NCI-H146 treated with DMSO at 0.1 percent for 48 hours (cell line): ENCODE measurements around the gene LAP3.
A peak's percentile ranks its signal among the peaks of the same experiment; 100 is the strongest.

ENCODE experiments used
- DNase-seq: peaks from one replicate; lab custom pipeline; 2025; ENCODE audit not compliant: unreplicated experiment; lab: John Stamatoyannopoulos, UW

The LAP3 gene

DNA sequence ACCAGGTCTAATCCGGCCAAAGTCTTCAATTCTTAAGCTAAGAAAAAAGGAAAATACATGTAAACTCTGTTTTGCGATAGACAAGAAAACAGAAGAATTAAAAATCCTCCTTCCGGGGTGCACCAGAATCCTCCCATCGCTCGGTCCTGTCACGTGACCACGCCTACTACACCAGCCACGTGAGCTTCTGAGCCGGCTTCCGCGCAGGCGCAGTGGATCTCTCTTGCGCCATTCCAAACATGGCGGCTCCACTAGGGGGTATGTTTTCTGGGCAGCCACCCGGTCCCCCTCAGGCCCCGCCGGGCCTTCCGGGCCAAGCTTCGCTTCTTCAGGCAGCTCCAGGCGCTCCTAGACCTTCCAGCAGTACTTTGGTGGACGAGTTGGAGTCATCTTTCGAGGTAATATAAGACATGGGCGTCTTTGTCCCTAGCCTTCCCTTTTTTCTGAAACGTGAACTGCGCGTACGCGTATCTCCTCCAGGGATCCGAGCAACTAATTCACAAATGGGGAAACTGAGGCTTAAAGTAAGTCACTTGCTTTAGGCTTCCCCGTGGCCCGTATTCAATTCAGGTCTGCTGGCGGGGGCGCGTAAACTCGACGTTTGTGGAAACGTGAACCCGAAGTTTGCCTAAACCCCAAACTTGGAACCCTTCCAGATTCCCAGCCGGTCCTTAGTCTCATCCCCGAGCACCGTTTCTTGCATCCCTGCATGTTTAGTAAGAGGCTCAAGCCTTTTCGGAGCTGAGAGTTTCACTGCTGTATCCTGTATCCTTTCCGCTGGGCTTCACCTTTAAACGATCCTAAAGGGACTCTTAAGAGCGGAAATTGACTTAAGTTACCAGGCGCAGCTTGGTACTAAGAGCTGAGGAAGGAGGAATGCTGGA is 37.7 kb downstream of the LAP3 start, which contains the start of gene MED28:
TSS of gene MED28 (plus strand) at position 226 of the 884 bp plus-strand sequence. CDS start at position 240, 14 bp downstream.
- peak; percentile 84 for DNase-seq

DNA sequence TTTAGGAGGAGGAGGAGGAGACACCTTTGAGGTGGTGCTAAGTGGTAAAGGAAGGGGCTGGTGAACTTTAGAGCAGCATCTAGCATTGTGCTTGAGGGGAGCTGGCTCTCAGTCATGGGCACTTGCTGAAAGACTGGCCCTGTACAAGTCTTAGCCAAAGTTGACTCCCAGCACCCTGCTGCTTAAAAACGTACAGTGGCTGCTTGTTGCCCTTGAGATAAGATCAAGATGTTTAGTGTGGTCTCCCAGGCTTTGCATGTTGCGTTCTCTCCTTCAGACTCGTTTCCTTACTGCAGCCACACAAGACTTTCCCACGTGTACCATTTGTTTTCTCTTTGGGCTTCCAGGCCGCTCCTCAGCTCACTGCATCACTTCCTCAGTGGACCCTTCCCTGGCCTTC is 39.3 kb downstream of the LAP3 start:
- DNase-seq = no peak

DNA sequence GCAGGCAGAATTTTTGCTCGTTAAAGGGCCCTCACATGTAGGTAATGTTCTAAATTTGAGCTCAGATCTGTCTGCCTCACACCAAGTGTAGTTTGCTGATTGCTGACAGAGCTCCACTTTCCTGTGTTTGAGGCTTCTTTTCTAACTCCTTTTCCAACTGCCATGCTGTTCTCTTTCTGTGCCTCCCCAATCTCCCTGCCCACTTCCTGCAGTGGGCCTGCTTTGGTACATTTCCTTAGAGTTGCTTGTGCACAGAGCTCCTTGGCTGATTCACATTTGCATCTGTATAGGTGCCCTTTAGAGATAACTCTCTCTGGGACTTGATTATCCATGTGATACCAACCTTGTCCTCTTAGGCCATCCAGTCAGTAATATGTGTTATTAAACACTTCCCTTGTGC is 41.9 kb downstream of the LAP3 start:
- no peak for DNase-seq

DNA sequence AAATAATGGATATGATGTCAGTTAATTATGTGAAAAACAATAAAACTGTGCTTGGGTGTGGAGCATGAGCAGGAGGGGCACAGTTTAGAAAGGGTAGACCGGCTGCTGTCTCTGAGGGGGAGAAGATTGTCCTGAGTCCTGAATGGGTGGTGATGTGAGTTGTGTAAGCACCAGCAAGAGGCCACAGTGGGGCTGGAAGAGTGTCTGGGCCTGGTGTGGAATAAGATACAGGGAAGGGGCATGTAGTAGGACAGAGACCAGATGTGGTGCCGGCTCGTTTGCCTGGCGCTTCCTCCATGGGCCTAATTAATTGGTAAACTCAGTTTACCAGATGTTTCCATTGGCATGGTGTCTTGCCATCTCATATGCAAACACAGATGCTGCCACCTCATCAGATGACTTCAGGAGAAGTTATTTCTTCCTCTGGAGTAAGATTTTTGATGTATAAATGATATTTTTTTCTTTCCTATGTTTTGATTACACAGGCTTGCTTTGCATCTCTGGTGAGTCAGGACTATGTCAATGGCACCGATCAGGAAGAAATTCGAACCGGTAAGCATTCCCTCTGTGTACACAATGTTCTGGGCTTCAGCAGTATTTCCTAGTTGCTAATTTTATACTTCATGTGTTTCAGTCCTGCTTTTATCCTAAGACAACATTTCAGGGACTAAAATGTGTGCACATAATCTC is 42.6 kb downstream of the LAP3 start:
- DNase-seq = no peak

DNA sequence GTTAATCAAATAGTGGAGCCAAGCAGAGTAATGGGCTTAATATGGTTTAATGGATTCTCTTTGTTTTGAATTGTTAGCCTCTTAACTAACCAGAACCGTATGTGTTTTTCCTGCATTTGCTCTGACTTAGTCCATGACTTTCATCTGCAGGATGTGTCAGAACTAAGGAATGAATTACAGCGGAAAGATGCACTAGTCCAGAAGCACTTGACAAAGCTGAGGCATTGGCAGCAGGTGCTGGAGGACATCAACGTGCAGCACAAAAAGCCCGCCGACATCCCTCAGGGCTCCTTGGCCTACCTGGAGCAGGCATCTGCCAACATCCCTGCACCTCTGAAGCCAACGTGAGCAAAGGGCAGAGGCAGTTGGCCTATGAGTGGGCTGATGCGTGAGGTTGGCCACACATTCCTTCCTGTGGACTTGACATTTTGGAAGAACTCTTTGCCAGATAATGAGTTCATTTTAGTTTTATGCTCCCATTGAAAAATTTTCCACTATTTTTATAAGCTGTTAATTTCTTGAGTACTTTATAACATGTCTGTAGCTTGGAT is 46.5 kb downstream of the LAP3 start:
- DNase-seq = no peak

DNA sequence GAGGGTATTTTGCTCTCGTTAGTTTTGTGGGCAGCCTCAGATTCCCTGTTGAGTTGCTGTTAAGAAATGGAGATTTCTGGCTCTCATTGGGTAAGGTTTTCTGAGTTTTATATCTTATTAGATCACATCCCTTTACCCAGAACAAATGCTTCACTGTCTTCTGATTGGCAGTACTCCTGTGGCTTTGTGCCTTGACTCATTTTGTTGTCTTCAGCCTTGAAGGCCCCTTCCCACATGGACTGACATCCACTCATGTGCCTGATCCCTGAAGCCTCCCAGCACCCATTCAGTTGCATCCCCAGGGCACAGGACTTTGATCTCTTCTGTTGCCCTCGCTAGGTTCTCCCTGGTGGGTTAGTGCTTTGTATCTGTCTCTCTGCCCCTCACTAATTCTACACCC is 47.8 kb downstream of the LAP3 start:
- no peak for DNase-seq

DNA sequence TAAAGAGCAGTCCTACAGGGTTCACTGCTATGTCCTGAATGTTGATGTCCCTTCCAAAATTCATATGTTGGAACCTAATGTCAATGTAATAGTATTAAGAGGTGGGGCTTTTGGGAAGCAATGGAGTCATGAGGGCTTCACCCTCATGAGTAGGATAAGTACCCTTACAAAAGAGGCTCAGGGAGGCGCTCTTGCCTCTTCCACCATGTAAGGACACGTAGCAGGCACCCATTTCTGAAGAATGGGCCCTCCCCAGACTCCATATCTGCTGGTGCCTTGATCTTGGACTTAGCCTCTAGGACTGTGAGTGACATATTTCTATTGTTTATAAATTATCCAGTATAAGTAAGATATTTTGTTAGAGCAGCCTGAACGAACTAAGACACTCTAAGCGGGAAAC is 53.2 kb downstream of the LAP3 start:
- no peak for DNase-seq

DNA sequence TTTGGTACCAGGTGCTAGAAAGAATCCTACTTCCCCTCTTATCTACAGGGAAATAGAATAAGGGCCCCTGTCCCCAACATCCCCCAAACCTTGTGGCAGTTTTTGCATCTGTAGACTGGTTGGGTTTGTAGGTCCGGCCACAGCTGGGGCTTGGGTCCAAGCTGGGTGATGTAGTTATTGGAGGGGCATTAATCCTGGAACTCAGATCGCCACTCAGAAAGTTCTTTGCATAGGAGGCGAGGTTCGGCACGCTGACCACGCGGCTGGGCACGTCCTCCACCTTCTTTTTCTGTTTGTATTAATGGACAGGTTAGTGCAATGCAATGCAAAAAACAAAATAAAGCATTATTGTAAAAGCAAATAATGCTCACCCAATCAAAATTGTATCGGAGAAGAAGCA is 56.6 kb downstream of the LAP3 start:
- DNase-seq = no peak

DNA sequence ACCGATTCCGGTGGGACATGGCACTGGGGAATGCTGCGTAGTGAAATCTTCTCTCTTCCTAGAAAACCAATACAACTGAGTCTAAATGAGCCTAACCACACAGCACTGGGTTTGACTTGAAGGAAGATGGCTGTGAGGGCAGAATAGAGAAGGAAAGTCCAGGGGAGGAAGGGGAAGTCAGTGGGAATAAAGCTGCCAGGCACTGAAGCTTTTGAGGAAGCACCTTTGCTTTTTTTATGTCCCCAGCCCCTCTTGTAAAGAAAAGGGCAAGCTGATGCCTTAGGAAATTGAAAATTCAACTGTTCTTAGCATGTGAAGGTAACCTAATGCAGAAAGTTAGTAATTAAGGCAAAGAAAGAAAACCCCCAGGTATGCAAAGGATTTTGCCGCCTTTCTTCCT is 58.1 kb downstream of the LAP3 start:
- no peak for DNase-seq

DNA sequence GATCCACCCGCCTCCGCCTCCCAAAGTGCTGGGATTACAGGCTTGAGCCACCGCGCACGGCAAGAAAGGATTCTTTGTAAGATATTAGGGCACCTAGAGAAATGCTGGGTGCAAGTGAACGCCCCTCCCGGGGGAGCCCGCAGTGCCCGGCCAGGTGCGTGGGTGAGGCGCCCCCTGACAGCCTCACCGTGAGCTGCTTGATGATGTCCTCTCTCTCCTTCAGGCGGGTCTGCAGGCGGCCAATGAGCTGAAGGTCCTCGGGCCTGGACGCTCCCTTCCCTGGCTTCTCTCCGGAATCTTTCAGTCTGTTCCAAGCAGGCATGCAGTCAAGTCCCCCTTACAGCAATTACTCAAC is 59.3 kb downstream of the LAP3 start:
- DNase-seq = no peak

DNA sequence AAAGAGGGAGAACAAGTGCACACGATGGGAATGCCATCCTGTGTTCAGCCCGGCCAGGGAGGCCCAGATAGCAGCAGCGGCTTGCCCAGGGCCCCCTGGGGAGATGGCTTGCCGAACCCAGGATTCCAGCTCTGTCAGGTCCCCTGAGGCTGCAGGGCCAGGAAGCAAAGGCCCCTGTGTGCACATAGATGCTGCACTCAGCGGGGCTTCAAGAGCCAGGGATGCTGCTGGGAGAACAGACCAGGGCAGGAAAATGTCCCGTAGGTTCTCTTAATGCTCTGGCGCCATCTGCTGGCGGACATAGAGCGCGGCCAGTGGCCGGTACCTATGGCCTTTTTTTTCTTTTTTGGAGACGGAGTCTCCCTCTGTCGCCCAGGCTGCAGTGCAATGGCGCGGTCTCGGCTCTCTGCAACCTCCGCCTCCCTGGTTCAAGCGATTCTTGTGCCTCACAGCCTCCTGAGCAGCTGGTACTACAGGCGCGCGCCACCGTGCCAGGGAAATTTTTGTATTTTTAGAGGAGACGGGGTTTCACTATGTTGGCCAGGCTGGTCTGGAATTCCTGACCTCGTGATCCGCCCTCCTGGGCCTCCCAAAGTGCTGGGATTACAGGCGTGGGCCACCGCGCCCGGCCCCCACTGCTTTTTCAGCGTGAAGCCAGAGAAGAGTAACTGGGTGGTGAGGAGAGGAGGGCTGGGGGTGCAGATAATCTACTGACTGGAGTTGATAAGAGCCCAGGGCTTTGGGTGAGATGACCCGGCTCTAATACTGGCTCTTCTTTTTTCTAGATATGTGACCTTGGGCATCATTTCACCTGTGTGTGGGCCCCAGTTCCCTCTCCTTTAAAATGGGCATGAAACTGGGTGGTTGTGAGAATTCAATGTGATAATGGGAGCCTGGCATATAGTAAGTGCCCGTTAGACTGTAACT is 60.0 kb downstream of the LAP3 start:
- DNase-seq = peak; percentile 15

DNA sequence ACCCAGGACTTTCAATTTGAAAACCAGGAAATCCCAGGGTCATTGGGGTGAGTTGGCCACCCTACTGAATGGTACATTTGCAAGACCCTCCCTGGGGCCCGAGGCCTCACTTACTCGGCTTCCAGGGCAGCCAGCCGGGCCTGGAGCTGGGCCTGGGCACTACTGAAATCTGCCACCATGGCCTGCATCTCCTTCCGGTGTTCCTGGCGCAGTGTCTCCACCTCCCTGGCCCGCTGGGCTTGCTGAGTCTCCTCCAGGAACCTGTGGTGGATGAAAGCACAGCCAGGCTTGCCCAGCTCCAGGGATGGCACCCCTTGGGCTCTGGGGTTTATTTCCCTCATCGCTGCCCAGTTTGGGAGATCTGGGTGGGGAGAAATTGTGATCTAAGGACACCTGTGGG is 62.1 kb downstream of the LAP3 start:
- DNase-seq = no peak

DNA sequence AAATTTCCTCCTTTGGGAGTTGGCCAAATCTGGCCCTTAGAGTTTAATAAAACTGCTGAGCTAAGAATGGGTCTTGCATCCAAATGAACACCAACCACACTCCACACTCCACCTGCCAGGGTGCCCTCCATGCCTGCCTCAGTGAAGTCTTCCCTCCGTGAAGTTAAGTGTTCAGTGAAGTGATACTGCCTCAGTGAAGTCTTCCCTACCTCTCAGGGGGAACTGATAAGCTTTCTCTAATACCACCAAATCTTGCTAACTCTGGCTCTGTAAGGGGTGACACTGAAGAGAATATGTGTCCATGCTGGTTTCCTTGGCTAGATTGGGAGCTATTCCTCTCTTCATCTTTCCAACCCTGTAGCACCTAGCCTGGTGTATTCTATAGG is 65.4 kb downstream of the LAP3 start:
- DNase-seq = no peak

DNA sequence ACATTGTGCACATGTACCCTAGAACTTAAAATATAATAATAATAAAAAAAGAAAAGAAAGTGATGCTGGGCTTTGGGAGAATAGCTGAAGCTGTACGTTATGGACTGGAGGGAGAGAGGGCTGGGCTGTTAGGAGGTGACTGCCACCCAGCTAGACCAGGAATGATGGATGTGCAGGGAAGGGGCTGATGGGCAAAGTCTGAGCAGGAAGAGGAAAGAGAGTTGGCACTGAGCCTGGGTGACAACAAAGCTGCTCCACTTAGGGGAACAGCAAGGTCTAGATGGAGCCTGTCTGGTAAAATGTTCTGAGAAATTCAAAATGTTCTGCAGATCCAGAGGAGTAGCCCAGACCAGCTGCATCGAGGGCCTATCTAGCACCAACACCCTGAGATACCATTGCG is 69.7 kb downstream of the LAP3 start:
- no peak for DNase-seq

DNA sequence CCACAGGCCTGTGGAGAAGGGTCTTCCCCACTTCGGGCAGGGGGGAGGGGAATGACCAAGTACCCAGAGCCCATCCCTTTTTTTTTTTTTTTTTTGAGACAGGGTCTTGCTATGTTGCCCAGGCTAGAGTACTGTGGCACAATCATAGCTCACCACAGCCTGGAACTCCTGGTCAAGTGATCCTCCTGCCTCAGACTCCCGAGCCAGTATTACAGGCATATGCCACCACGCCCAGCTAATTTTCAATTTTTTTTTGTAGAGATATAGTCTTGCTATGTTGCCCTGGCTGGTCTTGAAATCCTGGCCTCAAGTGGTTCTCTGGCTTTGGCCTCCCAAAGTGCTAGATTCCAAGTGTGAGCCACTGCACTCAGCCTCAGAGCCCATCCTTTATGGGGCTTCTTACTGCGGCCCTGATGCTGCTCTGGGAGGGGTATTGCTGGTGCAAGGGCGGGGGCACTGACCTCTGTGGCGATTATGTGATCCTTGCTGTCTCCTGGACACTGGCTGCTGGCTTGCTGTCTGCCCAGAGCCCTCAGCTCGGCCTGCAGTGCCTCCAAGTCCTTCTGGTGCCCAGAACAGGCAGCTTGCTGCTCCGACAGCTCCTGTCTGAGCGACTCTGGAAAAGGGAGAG is 70.3 kb downstream of the LAP3 start:
- DNase-seq = no peak

DNA sequence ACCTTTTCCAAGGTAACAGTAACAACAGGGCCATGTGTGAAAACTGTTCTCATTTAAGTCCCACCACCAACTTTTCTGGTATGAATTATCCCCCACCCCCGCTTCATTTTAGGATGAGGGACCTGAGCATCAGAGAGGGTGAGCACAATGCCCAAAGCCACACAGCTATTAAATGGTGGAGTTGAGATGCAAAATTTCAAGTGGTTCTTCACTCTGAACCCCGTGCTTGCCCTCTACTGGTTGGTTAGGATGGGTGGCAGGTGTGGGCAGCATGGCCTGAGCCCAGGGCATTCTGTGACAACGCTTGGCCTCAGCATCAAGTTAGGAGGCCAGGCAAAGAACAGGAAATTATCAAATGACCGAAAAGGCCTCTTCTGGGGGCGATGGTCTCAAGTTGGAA is 70.9 kb downstream of the LAP3 start:
- DNase-seq = no peak

DNA sequence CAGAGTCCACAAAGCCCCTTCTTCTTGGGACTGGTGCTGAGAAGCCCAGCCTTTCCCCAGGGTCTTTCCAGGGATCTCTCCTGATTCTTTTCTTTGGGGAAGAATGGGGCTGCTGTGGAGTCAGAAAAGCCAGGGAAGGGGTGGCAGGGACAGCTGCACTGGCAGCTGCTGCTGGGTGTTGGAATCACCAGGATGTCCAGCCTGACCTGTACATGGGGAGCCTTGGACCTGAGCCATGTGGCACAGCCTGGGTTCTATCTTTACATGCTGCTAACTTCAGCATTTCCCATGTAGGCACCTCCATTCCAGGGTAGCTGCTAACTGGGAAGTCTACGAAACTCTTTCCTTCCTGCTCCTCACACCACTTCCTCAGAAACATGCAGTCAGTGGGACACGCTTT is 73.4 kb downstream of the LAP3 start:
- DNase-seq = no peak

DNA sequence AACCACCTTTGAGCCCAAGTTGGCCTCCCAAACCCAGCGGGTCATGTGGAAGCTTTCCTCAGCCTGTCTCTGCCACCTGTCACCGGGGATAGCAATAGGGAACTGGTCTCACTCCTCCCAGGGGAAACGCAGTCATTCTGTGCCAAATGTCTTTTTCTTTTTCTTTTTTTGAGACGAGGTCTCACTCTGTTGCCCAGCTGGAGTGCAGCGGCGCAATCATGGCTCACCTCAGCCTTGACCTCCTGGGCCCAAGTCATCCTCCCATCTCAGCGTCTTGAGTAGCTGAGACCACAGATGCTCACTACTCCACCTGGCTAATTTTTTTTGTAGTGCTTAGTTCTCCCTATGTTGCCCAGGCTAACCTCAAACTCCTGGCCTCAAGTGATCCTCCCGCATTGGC is 77.7 kb downstream of the LAP3 start:
- no peak for DNase-seq

DNA sequence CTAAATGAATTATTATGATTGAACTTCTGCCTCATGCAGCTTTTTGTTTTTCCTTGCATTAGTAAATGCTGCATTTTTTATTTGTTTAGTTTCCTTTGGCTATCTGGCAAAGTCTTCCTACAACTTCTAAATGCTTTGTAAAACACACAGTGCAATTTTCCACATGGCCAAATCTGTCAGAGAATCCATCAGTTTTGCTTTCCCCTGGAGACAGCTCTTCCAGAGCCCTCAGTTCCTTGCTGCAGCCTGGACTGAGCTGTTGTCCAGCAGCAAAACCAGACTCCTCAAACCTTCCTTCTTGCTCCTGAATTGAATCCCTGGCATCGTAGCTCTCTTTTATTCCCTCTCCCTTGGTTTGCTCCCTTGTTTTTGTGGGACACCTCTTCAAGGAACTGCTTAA is 80.1 kb downstream of the LAP3 start:
- DNase-seq = no peak
